Measurements from ENCODE around the gene SMC1A.
"Not testable (repeated sequence)": the region's sequence is repeated elsewhere in the genome, so short reads cannot be mapped to it uniquely, and the experiment has no call there.

Gene SMC1A

GRCh38 chrX:53422086-53422860 is at the start of gene SMC1A:
TSS of gene SMC1A (minus strand) at chrX:53422654. CDS start at chrX:53422600, 54 bp downstream.
- peak; percentile 95 for DNase-seq

- DNase-seq = no peak
These were observed 48.9 kb upstream of the SMC1A start for GRCh38 chrX:53471346-53471745.

GRCh38 chrX:53468659-53469058 is 46.2 kb upstream of the SMC1A start:
- not testable (repeated sequence) for DNase-seq

- DNase-seq = no peak
These were observed 35.6 kb upstream of the SMC1A start for GRCh38 chrX:53458082-53458481.

- DNase-seq = no peak
These were observed 33.8 kb upstream of the SMC1A start for GRCh38 chrX:53456254-53456653.

GRCh38 chrX:53452812-53453211 is 30.4 kb upstream of the SMC1A start:
- DNase-seq = no peak

- no peak for DNase-seq
These were observed 27.2 kb upstream of the SMC1A start for GRCh38 chrX:53449632-53450031.

- no peak for DNase-seq
These were observed 25.0 kb upstream of the SMC1A start for GRCh38 chrX:53447441-53447840.

GRCh38 chrX:53445977-53446376 is 23.5 kb upstream of the SMC1A start:
- DNase-seq = no peak

GRCh38 chrX:53442322-53442631 is 19.8 kb upstream of the SMC1A start:
- no peak for DNase-seq

- DNase-seq = peak; percentile 44
These were observed 19.3 kb upstream of the SMC1A start for GRCh38 chrX:53441531-53442321.

GRCh38 chrX:53440621-53441517 is 18.4 kb upstream of the SMC1A start:
- DNase-seq = no peak

- DNase-seq = no peak
These were observed 17.6 kb upstream of the SMC1A start for GRCh38 chrX:53440101-53440500.

- DNase-seq = no peak
These were observed 16.4 kb upstream of the SMC1A start for GRCh38 chrX:53438832-53439230.

GRCh38 chrX:53438174-53438831 is 15.8 kb upstream of the SMC1A start:
- DNase-seq = no peak

GRCh38 chrX:53437206-53437605 is 14.8 kb upstream of the SMC1A start:
- no peak for DNase-seq

GRCh38 chrX:53435997-53436396 is 13.5 kb upstream of the SMC1A start:
- no peak for DNase-seq

GRCh38 chrX:53433651-53434639 is 11.5 kb upstream of the SMC1A start, which contains the start of gene HSD17B10:
TSS of gene HSD17B10 (minus strand) at chrX:53434370. CDS start at chrX:53434345, 25 bp downstream.
- peak; percentile 12 for DNase-seq

- DNase-seq = no peak
These were observed 7.8 kb upstream of the SMC1A start for GRCh38 chrX:53430231-53430630.

- no peak for DNase-seq
These were observed 7.3 kb upstream of the SMC1A start for GRCh38 chrX:53429755-53430154.

GRCh38 chrX:53422861-53423306 is 430 bp upstream of the SMC1A start, which contains the start of gene RIBC1:
TSS of gene RIBC1 (plus strand) at chrX:53422873. CDS start at chrX:53426277, 3,404 bp downstream.
- no peak for DNase-seq
